Duodenal mucosa (tissue), 2 donors: ENCODE data around the gene CUL7.
A peak's percentile ranks its signal among the peaks of the same experiment; 100 is the strongest.
"Not testable (repeated sequence)": the region's sequence is repeated elsewhere in the genome, so short reads cannot be mapped to it uniquely, and the experiment has no call there.

Source experiments
- H3K27ac ChIP-seq: one replicate; pipeline ENCODE4 v1.7.0; 2013; ENCODE audit warnings: low read depth, low read length
- H3K27me3 ChIP-seq, 2 donors: one replicate each; pipeline ENCODE4 v1.7.0; 2013; ENCODE audit warnings: low read length in 2 of 2, control low read depth in 1 of 2; ENCODE audit not compliant: insufficient read depth in 2 of 2, control insufficient read depth in 1 of 2
- H3K36me3 ChIP-seq, 2 donors: one replicate each; pipeline ENCODE4 v1.7.0; 2013; ENCODE audit warnings: low read length in 2 of 2, control low read depth in 1 of 2; ENCODE audit not compliant: insufficient read depth in 2 of 2, control insufficient read depth in 1 of 2
- H3K4me1 ChIP-seq, 2 donors: one replicate each; pipeline ENCODE4 v1.7.0; 2013; ENCODE audit warnings: low read length in 2 of 2, control low read depth in 1 of 2; ENCODE audit not compliant: insufficient read depth in 2 of 2, control insufficient read depth in 1 of 2
- H3K4me3 ChIP-seq, 2 donors: one replicate each; pipeline ENCODE4 v1.7.0; 2013; ENCODE audit warnings: low read length in 2 of 2, low read depth in 1 of 2
- H3K9ac ChIP-seq, 2 donors: one replicate each; pipeline ENCODE4 v1.7.0; 2013; ENCODE audit warnings: low read length in 2 of 2, low read depth in 1 of 2
- H3K9me3 ChIP-seq, 2 donors: one replicate each; pipeline ENCODE4 v1.7.0; 2013; ENCODE audit warnings: low read length in 2 of 2, control low read depth in 1 of 2; ENCODE audit not compliant: control insufficient read depth in 1 of 2

Gene CUL7

DNA sequence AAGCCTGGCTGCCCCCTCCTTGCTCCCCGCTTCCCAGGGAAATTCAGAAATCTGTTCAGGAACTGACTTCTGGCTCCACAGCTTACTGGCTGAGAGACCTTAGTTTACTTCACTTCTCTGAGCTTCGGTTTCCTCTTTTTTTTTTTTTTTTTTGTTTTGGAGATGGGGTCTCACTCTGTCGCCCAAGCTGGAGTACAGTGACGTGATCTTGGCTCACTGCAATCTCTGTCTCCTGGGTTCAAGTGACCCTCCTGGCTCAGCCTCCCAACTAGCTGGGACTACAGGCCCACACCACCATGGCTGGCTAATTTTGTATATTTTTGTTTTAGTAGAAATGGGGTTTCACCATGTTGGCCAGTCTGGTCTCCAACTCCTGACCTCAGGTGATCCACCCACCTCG is 37.4 kb upstream of the CUL7 start:
- no peaks in the 10 kb centered on the region for H3K9me3 ChIP-seq
- H3K9ac ChIP-seq, result no peak overlapping the region
- H3K27ac ChIP-seq, result no peak overlapping the region
- H3K4me1 ChIP-seq, result peaks cover 9 to 18% of the 10 kb centered on the region in 2 donors
- H3K36me3 ChIP-seq, result no peaks in the 10 kb centered on the region
- H3K27me3 ChIP-seq, result no peaks in the 10 kb centered on the region
- H3K4me3 ChIP-seq, result no peak overlapping the region

DNA sequence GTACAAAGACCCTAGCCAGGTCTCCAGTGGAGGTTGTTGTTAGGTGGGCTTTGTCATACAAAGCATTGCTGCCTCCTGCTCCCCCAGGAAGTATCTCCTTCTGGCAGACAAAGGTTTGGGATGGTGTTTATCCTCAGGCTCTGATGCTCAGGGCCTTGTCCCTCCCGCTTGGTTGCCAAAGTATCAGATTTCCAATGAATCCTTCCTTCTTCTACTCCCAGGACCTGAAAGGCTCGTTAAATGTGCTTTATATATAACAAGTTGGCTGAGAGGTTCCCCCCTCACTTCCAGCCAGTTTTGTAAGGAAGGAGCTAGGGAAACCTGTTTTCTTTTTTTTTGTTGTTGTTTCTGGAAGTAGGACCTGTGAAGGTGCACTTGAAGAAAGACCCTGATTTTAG is 36.9 kb upstream of the CUL7 start:
- Histone ChIP-seq H3K4me1 (peaks cover 4 to 14% of the 10 kb centered on the region in 2 donors), H3K4me3 (no peak overlapping the region), H3K9ac (peak overlapping the region in 1 of 2 donors; percentile 9), H3K36me3 (no peaks in the 10 kb centered on the region), H3K27ac (no peak overlapping the region), H3K27me3 (no peaks in the 10 kb centered on the region), H3K9me3 (no peaks in the 10 kb centered on the region)

DNA sequence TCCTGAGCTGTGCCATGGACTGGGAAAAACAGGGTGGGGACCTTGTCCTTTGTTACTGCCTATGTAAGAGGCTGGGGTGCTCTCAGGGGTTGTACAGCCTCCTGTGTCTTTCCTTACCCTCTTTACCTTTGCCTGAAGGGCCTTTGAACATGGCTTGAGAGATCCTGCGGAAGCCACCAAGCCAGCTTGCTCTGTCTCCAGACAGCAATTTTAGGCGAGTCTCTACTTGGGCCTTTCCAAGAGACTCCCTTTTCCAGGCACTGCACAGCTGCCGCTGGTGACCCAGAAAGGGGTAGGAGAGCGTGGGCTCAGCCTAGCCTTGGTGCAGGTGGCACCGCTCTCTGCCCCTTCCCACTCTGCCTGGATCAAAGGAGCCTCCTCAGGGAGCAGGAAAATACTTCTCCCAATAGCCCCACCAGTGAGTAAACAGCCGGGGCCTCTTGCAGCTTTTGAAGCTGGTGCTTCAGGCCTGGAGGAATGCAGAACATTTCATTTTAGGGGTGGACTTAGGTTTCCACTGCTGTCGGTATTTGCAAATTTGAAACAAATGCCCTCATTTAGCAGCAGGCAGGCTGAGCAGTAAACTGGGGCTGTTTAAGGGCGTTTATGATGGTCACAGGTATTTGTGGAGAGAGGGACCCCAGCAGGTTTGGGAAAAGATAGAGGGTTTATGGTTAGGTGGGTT is 36.4 kb upstream of the CUL7 start:
- peak overlapping the region in 1 of 2 donors; percentile 9 for H3K9ac ChIP-seq

DNA sequence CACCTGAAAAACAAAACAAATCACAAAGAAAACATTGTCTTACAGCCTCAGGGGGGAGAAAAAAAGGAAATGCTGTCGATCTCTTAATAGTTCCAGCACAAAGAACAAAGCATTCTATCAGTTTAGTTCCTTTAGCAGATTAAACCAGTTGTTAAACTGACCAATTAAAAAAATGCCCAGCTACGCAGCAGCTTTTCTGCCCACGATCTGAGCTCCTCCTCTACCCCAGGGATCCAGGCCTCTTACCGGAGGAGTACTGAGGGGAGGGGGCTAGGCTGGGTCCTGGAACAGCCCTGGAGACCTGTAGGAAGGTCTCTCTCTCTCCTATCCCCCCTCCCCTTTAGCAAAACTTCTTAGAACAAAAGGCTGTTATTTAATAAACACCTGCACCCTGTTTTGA is 35.8 kb upstream of the CUL7 start:
- Histone ChIP-seq H3K9ac (peak overlapping the region in 1 of 2 donors; percentile 9), H3K9me3 (no peaks in the 10 kb centered on the region), H3K27me3 (no peaks in the 10 kb centered on the region), H3K4me1 (peaks cover 4 to 10% of the 10 kb centered on the region in 2 donors), H3K4me3 (no peak overlapping the region), H3K36me3 (no peaks in the 10 kb centered on the region), H3K27ac (no peak overlapping the region)

More for the DNA sequence above, 36.4 kb upstream of the CUL7 start:
- Histone ChIP-seq H3K36me3 (no peaks in the 10 kb centered on the region), H3K4me3 (no peak overlapping the region), H3K4me1 (peaks cover 4 to 10% of the 10 kb centered on the region in 2 donors), H3K9me3 (no peaks in the 10 kb centered on the region), H3K27me3 (no peaks in the 10 kb centered on the region), H3K27ac (no peak overlapping the region)

DNA sequence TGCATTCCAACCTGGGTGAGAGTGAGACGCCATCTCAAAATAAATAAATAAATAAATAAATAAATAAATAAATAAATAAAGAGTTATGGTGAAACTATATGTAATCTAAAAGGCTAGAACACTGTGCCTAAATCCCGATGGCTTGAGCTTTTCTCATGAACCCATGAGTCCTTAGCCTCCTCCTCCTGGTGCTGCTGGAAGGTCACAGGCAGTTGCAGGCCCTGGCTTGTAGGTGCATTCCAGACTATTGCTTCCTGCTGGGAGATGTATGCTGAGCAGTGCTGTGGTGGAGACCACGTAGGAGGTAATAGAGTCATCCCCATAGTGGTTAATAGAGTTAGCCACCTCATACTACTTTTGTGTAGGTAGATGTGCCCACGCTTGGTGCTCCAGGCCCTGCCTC is 35.0 kb upstream of the CUL7 start:
- Histone ChIP-seq H3K4me3 (no peak overlapping the region), H3K27ac (no peak overlapping the region), H3K36me3 (no peaks in the 10 kb centered on the region), H3K9ac (peak overlapping the region in 1 of 2 donors; percentile 2), H3K4me1 (peaks cover 0 to 10% of the 10 kb centered on the region in 2 donors), H3K9me3 (no peaks in the 10 kb centered on the region), H3K27me3 (no peaks in the 10 kb centered on the region)

DNA sequence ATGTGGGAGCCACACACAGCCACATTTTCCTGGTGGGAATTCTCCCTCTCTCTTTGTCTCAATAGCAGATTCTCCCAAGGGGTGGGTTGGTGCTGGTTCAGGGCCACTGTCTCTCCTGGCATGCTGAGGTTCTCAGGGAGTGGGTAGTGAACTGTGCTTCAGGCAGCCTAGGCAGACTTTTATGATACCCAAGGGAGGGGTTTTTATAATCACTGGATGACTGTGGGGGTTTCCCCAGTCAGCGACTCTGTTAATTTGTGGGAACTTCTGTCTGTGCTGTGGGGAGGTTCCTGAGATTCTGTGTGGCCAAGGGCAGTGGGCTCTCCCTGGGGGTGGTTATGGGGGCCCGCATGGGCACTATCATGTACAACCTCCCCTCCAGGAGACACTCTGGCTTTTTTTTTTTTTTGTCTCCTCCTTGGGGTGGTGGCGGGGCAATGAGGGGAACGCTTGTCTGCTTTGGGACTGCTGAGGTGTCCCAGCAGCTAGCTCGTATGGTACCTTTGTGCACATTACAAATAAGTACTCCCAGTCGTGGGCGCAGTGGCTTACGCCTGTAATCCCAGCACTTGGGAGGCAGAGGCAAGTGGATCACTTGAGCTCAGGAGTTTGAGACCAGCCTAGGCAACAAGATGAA is 32.5 kb upstream of the CUL7 start:
- no peaks in the 10 kb centered on the region for H3K9me3 ChIP-seq
- H3K27me3 ChIP-seq, result no peaks in the 10 kb centered on the region
- no peaks in the 10 kb centered on the region for H3K36me3 ChIP-seq
- H3K4me3 ChIP-seq, result no peak overlapping the region
- no peak overlapping the region for H3K9ac ChIP-seq
- peaks cover 0 to 6% of the 10 kb centered on the region in 2 donors for H3K4me1 ChIP-seq
- H3K27ac ChIP-seq, result no peak overlapping the region

DNA sequence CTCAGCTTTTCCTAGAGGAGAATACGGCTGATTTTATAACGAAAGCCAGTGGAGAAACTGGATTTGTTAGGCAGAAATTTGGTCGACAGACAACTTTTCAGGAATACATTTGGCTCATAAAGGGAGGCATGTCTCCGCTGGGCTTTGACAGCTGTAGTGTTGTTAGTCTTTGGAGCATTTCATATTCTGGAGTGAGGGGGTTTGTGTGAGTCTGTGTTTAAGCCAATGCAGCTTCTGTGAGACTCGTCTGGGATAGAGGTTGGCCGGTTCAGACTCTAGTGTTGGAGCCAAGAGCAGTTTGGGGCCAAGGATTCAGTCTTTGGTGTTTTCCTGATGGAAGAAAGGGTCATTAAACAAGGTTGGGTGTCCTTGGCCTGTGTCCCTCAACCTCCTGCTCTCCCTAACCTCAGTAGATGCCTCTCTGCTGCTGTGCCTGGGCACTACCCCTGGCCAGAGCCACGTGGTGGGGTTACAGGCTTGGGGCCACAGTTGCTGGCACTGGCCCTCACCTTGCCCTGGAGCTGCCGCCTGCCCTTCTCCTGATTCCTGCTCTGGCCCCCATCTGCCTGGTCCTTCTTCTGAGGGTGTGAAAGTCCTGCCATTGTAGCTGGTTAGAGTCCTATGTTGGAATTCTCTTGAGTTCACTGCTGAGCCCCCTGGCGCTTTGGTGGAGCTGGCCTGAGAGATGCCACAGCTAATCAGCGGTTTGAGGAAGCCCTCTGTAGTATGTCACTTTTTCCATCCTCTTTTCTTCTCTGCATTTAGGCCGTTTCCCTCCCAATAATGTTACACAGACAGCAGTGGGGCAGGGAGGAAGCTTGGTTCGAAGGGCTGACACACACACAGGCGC is 29.4 kb upstream of the CUL7 start:
- Histone ChIP-seq H3K4me3 (no peak overlapping the region), H3K27me3 (no peaks in the 10 kb centered on the region), H3K9me3 (no peaks in the 10 kb centered on the region), H3K9ac (no peak overlapping the region), H3K27ac (no peak overlapping the region), H3K36me3 (no peaks in the 10 kb centered on the region), H3K4me1 (peaks cover 0 to 3% of the 10 kb centered on the region in 2 donors)

DNA sequence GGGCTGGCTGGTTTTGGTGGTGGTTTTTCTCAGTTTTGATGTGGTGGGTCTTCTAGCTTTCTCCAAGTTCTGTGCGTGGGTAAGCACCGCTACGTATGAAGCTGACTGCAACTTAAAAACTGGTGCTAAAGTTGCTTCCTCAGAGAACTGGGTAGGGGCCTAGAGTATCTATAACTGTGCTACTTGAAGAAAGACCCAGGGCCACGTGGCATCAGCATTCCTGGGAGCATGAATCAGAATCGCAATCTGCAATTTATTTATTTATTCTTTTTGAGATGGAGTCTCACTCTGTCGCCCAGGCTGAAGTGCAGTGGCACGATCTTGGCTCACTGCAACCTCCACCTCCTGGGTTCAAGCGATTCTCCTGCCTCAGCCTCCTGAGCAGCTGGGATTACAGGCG is 28.3 kb upstream of the CUL7 start:
- not testable (repeated sequence) for H3K36me3 ChIP-seq, H3K9ac ChIP-seq, H3K27me3 ChIP-seq, H3K27ac ChIP-seq, H3K4me3 ChIP-seq, H3K9me3 ChIP-seq
- H3K4me1 ChIP-seq, result peaks cover 0 to 11% of the 10 kb centered on the region in 2 donors

DNA sequence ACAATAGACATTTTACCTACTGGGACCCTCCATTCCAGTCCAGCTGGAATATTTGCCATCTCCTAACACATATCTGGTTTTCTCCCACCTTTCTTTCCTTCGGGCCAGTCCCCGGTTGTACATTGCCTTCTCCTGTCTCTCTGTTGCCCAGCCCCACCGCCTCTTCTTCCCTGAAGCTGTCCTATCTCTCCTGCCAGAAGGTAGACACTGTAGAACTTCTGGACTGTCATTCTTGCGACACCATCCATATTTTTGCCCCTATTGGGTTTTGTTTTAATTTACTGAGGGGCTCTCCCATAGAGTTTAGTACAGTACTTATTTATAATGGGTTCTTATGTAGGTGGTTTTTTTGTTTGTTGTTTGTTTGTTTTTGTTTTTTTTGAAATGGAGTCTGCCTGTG is 27.4 kb upstream of the CUL7 start:
- Histone ChIP-seq H3K4me1 (peaks cover 0 to 11% of the 10 kb centered on the region in 2 donors), H3K36me3 (no peaks in the 10 kb centered on the region), H3K27me3 (peaks cover 0 to 7% of the 10 kb centered on the region in 2 donors), H3K4me3 (no peak overlapping the region), H3K9ac (no peak overlapping the region), H3K9me3 (no peaks in the 10 kb centered on the region), H3K27ac (no peak overlapping the region)

DNA sequence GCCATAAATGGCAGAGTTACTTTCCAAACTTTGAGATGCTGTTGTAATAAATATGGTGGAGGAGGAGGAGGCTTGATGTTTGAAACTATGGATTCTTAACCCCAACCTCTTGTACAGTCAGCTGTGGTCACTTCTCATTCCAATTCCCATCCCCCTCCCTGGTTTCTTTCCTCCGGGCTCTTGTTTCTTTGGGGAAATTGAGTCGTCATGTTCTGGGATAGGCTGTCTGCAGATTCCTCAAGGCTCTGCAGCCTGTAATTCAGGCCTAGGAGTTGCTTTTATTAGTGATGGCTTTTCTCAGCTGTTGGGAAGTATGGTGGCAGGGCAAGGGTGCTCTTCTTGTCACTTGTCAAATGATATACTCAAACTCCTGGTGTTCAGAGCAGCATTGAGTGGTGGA is 25.0 kb upstream of the CUL7 start:
- H3K27me3 ChIP-seq, result peaks cover 0 to 7% of the 10 kb centered on the region in 2 donors
- H3K9me3 ChIP-seq, result no peaks in the 10 kb centered on the region
- H3K9ac ChIP-seq, result no peak overlapping the region
- H3K36me3 ChIP-seq, result peaks cover 0 to 4% of the 10 kb centered on the region in 2 donors
- no peak overlapping the region for H3K4me3 ChIP-seq
- H3K4me1 ChIP-seq, result peaks cover 4 to 11% of the 10 kb centered on the region in 2 donors
- no peak overlapping the region for H3K27ac ChIP-seq
